ENCODE measurements around the gene CDHR2. TPM values are rescaled to one million over a fixed set of nuclear protein-coding genes. Genes with fewer than 3 reads are reported as not detected.

The CDHR2 gene
- total RNA-seq, 2 experiments from 2014 or later = 1.3 to 2.4 TPM

- Mint-ChIP-seq H3K27me3 (no peaks in the 10 kb centered on the region), H3K4me3 (no peak overlapping the region), H3K9me3 (no peaks in the 10 kb centered on the region), H3K27ac (no peak overlapping the region), H3K4me1 (peaks cover 13% of the 10 kb centered on the region), H3K36me3 (ENCODE audit: low read depth) (peaks cover 7% of the 10 kb centered on the region)
- POLR2A ChIA-PET = no interaction called here
- CTCF ChIA-PET = interaction anchor here (0.8 to 1.4 kb wide), 3 partner anchors 9 to 14 kb away, joined by 3 to 5 read pairs (median 3); no protein-coding TSS in a partner anchor
- DNase-seq = no peak
Observed at GRCh38 chr5:176521286-176521685, 27.9 kb upstream of the CDHR2 start.

- ChIA-PET CTCF (interaction anchor here (1.2 to 1.4 kb wide), 3 partner anchors 12 to 104 kb away, joined by 3 to 5 read pairs (median 3); no protein-coding TSS in a partner anchor), POLR2A (no interaction called here)
- no peaks in the 10 kb centered on the region for H3K9me3 Mint-ChIP-seq
- no peak overlapping the region for H3K27ac Mint-ChIP-seq
- H3K27me3 Mint-ChIP-seq = no peaks in the 10 kb centered on the region
- peaks cover 10% of the 10 kb centered on the region for H3K36me3 Mint-ChIP-seq (ENCODE audit: low read depth)
- peaks cover 12% of the 10 kb centered on the region for H3K4me1 Mint-ChIP-seq
- no peak overlapping the region for H3K4me3 Mint-ChIP-seq
- DNase-seq = no peak
Observed at GRCh38 chr5:176521699-176522263, 27.4 kb upstream of the CDHR2 start.

- POLR2A ChIA-PET = no interaction called here
- H3K9me3 Mint-ChIP-seq = no peaks in the 10 kb centered on the region
- no peak for DNase-seq
- peaks cover 17% of the 10 kb centered on the region for H3K4me1 Mint-ChIP-seq
- H3K27ac Mint-ChIP-seq = no peak overlapping the region
- H3K27me3 Mint-ChIP-seq = no peaks in the 10 kb centered on the region
- CTCF ChIA-PET = interaction anchor here (1.0 to 1.1 kb wide), 2 partner anchors 10 to 76 kb away, joined by 3 to 4 read pairs; no protein-coding TSS in a partner anchor
- H3K4me3 Mint-ChIP-seq = no peak overlapping the region
- peaks cover 28% of the 10 kb centered on the region for H3K36me3 Mint-ChIP-seq (ENCODE audit: low read depth)
Observed at GRCh38 chr5:176524138-176524537, 25.0 kb upstream of the CDHR2 start.

- CTCF ChIA-PET = no interaction called here
- Mint-ChIP-seq H3K4me3 (no peak overlapping the region), H3K9me3 (no peaks in the 10 kb centered on the region), H3K36me3 (ENCODE audit: low read depth) (peaks cover 34% of the 10 kb centered on the region), H3K27me3 (no peaks in the 10 kb centered on the region), H3K4me1 (peaks cover 25% of the 10 kb centered on the region), H3K27ac (no peak overlapping the region)
- no peak for DNase-seq
- POLR2A ChIA-PET = no interaction called here
Observed at GRCh38 chr5:176524987-176525386, 24.2 kb upstream of the CDHR2 start.

GRCh38 chr5:176525677-176526076 lies 23.5 kb upstream of the CDHR2 start:
- Mint-ChIP-seq H3K36me3 (ENCODE audit: low read depth) (peaks cover 34% of the 10 kb centered on the region), H3K9me3 (no peaks in the 10 kb centered on the region), H3K27me3 (no peaks in the 10 kb centered on the region), H3K4me3 (no peak overlapping the region), H3K4me1 (peaks cover 25% of the 10 kb centered on the region), H3K27ac (no peak overlapping the region)
- ChIA-PET POLR2A (no interaction called here), CTCF (no interaction called here)
- no peak for DNase-seq

- peaks cover 40% of the 10 kb centered on the region for H3K36me3 Mint-ChIP-seq (ENCODE audit: low read depth)
- no peak overlapping the region for H3K27ac Mint-ChIP-seq
- POLR2A ChIA-PET = no interaction called here
- no peaks in the 10 kb centered on the region for H3K27me3 Mint-ChIP-seq
- H3K4me1 Mint-ChIP-seq = peaks cover 30% of the 10 kb centered on the region
- no peaks in the 10 kb centered on the region for H3K9me3 Mint-ChIP-seq
- DNase-seq = no peak
- no peak overlapping the region for H3K4me3 Mint-ChIP-seq
- CTCF ChIA-PET = interaction anchor here (1.4 kb wide), 2 partner anchors 11 to 16 kb away, joined by 3 to 4 read pairs; partner anchors contain the start of gene RNF44
Observed at GRCh38 chr5:176526462-176526861, 22.7 kb upstream of the CDHR2 start.

- peaks cover 35% of the 10 kb centered on the region for H3K4me1 Mint-ChIP-seq
- ChIA-PET POLR2A (no interaction called here), CTCF (interaction anchor here (1.4 kb wide), 3 partner anchors 10 to 15 kb away, joined by 3 to 4 read pairs (median 3); partner anchors contain the start of gene RNF44)
- no peak overlapping the region for H3K4me3 Mint-ChIP-seq
- no peaks in the 10 kb centered on the region for H3K27me3 Mint-ChIP-seq
- H3K9me3 Mint-ChIP-seq = no peaks in the 10 kb centered on the region
- H3K27ac Mint-ChIP-seq = no peak overlapping the region
- H3K36me3 Mint-ChIP-seq (ENCODE audit: low read depth) = peaks cover 44% of the 10 kb centered on the region
- DNase-seq = no peak
Observed at GRCh38 chr5:176527246-176528222, 21.6 kb upstream of the CDHR2 start.

- no peak overlapping the region for H3K4me3 Mint-ChIP-seq
- peaks cover 48% of the 10 kb centered on the region for H3K36me3 Mint-ChIP-seq (ENCODE audit: low read depth)
- no peaks in the 10 kb centered on the region for H3K9me3 Mint-ChIP-seq
- no peak for DNase-seq
- peak overlapping the region; percentile 36 for H3K27ac Mint-ChIP-seq
- H3K27me3 Mint-ChIP-seq = no peaks in the 10 kb centered on the region
- ChIA-PET CTCF (interaction anchor here (1.4 kb wide), 1 partner anchor 11 kb away, joined by 3 read pairs; no protein-coding TSS in a partner anchor), POLR2A (no interaction called here)
- H3K4me1 Mint-ChIP-seq = peaks cover 39% of the 10 kb centered on the region
Observed at GRCh38 chr5:176528301-176528700, 20.8 kb upstream of the CDHR2 start.

- no peaks in the 10 kb centered on the region for H3K9me3 Mint-ChIP-seq
- ChIA-PET POLR2A (no interaction called here), CTCF (interaction anchor here (1.4 to 1.5 kb wide), 2 partner anchors 11 to 21 kb away, joined by 3 read pairs; no protein-coding TSS in a partner anchor)
- DNase-seq = no peak
- H3K27me3 Mint-ChIP-seq = no peaks in the 10 kb centered on the region
- H3K27ac Mint-ChIP-seq = no peak overlapping the region
- peaks cover 52% of the 10 kb centered on the region for H3K36me3 Mint-ChIP-seq (ENCODE audit: low read depth)
- peaks cover 43% of the 10 kb centered on the region for H3K4me1 Mint-ChIP-seq
- H3K4me3 Mint-ChIP-seq = no peak overlapping the region
Observed at GRCh38 chr5:176528761-176529115, 20.4 kb upstream of the CDHR2 start.

- ChIA-PET CTCF (interaction anchor here (1.2 to 2.4 kb wide), 3 partner anchors 21 to 112 kb away, joined by 3 to 13 read pairs (median 3); partner anchors contain the start of genes CLTB and FAF2), POLR2A (interaction anchor here (0.7 kb wide), 1 partner anchor 168 kb away, joined by 7 read pairs; no protein-coding TSS in a partner anchor)
- H3K27me3 Mint-ChIP-seq = no peaks in the 10 kb centered on the region
- H3K4me3 Mint-ChIP-seq = peak overlapping the region; percentile 75
- peaks cover 56% of the 10 kb centered on the region for H3K36me3 Mint-ChIP-seq (ENCODE audit: low read depth)
- H3K4me1 Mint-ChIP-seq = peaks cover 48% of the 10 kb centered on the region
- no peak for DNase-seq
- no peaks in the 10 kb centered on the region for H3K9me3 Mint-ChIP-seq
- peak overlapping the region; percentile 86 for H3K27ac Mint-ChIP-seq
Observed at GRCh38 chr5:176529116-176529740, 19.9 kb upstream of the CDHR2 start.

GRCh38 chr5:176529741-176530141 lies 19.4 kb upstream of the CDHR2 start:
- POLR2A ChIA-PET = interaction anchor here (0.7 kb wide), 1 partner anchor 169 kb away, joined by 7 read pairs; no protein-coding TSS in a partner anchor
- H3K36me3 Mint-ChIP-seq (ENCODE audit: low read depth) = peaks cover 61% of the 10 kb centered on the region
- peak overlapping the region; percentile 75 for H3K4me3 Mint-ChIP-seq
- peak overlapping the region; percentile 86 for H3K27ac Mint-ChIP-seq
- peak; percentile 74 for DNase-seq
- H3K9me3 Mint-ChIP-seq = no peaks in the 10 kb centered on the region
- CTCF ChIA-PET = interaction anchor here (0.6 to 2.4 kb wide), 6 partner anchors 9 to 113 kb away, joined by 3 to 13 read pairs (median 4); partner anchors contain the start of genes CLTB and FAF2
- peaks cover 53% of the 10 kb centered on the region for H3K4me1 Mint-ChIP-seq
- H3K27me3 Mint-ChIP-seq = no peaks in the 10 kb centered on the region

- H3K27me3 Mint-ChIP-seq = no peaks in the 10 kb centered on the region
- H3K9me3 Mint-ChIP-seq = no peaks in the 10 kb centered on the region
- H3K4me3 Mint-ChIP-seq = peak overlapping the region; percentile 82
- H3K36me3 Mint-ChIP-seq (ENCODE audit: low read depth) = peaks cover 61% of the 10 kb centered on the region
- H3K4me1 Mint-ChIP-seq = peaks cover 54% of the 10 kb centered on the region
- ChIA-PET POLR2A (no interaction called here), CTCF (interaction anchor here (0.6 to 2.4 kb wide), 10 partner anchors 10 to 1041 kb away, joined by 3 to 13 read pairs (median 3); partner anchors contain the start of genes CLTB and FAF2)
- no peak for DNase-seq
- H3K27ac Mint-ChIP-seq = peak overlapping the region; percentile 93
Observed at GRCh38 chr5:176530393-176530982, 18.7 kb upstream of the CDHR2 start.

All from activated CD4-positive, alpha-beta T cell treated with anti-CD3 and anti-CD28 coated beads, Interleukin-2, amount 10 ng/mL, durations not matched to agents 7 days and 5 days (primary cell).